GM12801 (cell line): Measurements from ENCODE around the gene CRYM.

Source experiments
- CTCF ChIP-seq: IDR thresholded peaks from one replicate; pipeline ENCODE4 v1.5.1; 2011; ENCODE audit warnings: control low read depth; ENCODE audit not compliant: insufficient read length; ENCODE audit errors: extremely low read depth

The CRYM gene

GRCh38 chr16:21281698-21282389 is 3.8 kb upstream of the CRYM start:
- TF ChIP-seq CTCF = no peak

- TF ChIP-seq CTCF = no peak
Observed at GRCh38 chr16:21279501-21279900, 1.4 kb upstream of the CRYM start.

- TF ChIP-seq CTCF = no peak
Observed at GRCh38 chr16:21277045-21277926, 804 bp downstream of the CRYM start.

- no peak for TF ChIP-seq CTCF
Observed at GRCh38 chr16:21276090-21276489, 2.0 kb downstream of the CRYM start.

GRCh38 chr16:21275529-21275928 is 2.6 kb downstream of the CRYM start:
- TF ChIP-seq CTCF = no peak

- no peak for TF ChIP-seq CTCF
Observed at GRCh38 chr16:21274172-21274726, 3.8 kb downstream of the CRYM start.

- no peak for TF ChIP-seq CTCF
Observed at GRCh38 chr16:21272253-21272652, 5.8 kb downstream of the CRYM start.
